DMS 273 (cell line): ENCODE results near the gene CIROP.

Source experiments
- DNase-seq: peaks from one replicate; lab custom pipeline; 2025; ENCODE audit not compliant: unreplicated experiment; lab: John Stamatoyannopoulos, UW

CIROP gene

DNA sequence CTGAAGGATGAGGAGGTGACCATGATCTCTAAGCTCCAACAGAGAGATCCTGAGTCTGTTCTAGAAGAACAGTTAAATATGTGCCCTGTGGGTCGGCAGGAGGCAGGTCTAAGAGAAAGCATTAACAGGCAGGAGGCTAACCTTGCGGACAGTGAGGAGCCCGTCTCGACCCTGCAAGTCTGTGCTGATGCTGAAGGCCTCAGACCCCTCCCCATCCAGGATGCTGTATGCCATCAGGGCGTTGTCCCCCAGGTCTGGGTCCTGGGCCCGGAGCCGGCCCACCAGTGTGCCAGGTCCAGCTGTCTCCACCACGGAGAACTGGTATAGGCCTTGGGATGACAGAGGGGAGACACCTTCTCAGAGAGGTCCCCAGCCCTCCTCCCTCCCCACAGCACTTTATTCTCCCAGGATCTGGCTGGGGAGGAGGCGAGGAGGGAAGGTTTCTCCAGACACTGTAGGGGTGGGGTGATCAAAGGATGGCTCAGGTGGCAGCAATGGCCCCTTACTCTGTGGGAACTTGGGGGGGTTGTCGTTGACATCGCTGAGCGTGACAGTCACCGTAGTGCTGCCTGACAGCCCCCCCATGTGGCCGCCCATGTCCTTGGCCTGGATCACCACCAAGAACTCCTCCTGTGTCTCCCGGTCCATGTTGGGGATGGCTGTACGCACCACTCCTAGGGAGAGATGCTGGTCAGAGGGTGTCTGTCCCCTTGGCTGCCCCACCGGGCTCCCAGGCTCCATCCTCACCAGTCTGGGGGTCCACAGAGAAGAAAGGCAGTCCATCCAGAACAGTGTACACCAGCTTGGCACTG is 50.6 kb downstream of the CIROP start:
- no peak for DNase-seq

- no peak for DNase-seq
Measured at GRCh38 chr14:23053426-23053825, 51.4 kb downstream of the CIROP start.

GRCh38 chr14:23052671-23053070 is 52.1 kb downstream of the CIROP start:
- DNase-seq: no peak

DNA sequence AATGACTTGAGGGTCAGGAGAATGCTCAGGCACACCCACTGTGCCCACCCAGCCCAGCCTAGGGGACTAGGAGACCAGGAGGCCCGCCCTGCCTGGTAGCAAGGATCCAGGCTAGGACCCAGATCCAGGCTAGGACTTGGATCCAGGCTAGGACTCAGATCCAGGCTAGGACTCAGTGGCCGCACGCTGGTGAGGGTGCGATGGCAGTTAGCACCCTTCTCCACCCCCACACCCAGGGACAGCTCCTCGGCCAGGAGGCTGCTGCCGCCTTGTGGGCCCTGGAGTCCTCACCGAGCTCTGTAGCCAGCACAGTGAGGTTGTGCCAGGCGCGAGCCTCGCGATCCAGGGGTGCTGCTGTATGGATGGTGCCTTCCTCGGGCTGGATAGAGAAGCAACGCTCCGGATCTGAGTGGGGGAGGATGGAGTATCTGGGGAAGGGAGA is 52.6 kb downstream of the CIROP start:
- no peak for DNase-seq

- DNase-seq: no peak
Measured at GRCh38 chr14:23051141-23052057, 53.4 kb downstream of the CIROP start.
